ENCODE results near the gene TMEM255B. TPM values are rescaled to one million over a fixed set of nuclear protein-coding genes. Genes with fewer than 3 reads are reported as not detected.

Gene TMEM255B
- total RNA-seq, 1 donor from 2014 or later, result 8.4 TPM

GRCh38 chr13:113813749-113814434 is 54.9 kb downstream of the TMEM255B start:
- peaks cover 27% of the 10 kb centered on the region for H3K4me1 Mint-ChIP-seq (ENCODE audit: low read depth, unreplicated experiment)
- Histone ChIP-seq H3K27ac (ENCODE audit: low read depth, low read length) (no peak overlapping the region), H3K36me3 (ENCODE audit: insufficient read depth, low read length) (no peaks in the 10 kb centered on the region), H4K20me1 (ENCODE audit: insufficient read depth, low read length) (no peaks in the 10 kb centered on the region), H3K4me3 (ENCODE audit: insufficient read depth, low read depth, low read length) (no peak overlapping the region), H3K4me2 (ENCODE audit: low read length) (peak overlapping the region; percentile 69), H2AFZ (ENCODE audit: low read depth, low read length) (no peak overlapping the region), H3K27me3 (ENCODE audit: insufficient read depth, low read length) (no peaks in the 10 kb centered on the region), H3K79me2 (ENCODE audit: insufficient read depth, low read length) (no peaks in the 10 kb centered on the region), H3K9me3 (ENCODE audit: insufficient read depth, low read depth, low read length) (peaks cover 6% of the 10 kb centered on the region), H3K9ac (ENCODE audit: low read length) (no peak overlapping the region), H3K4me1 (ENCODE audit: insufficient read depth, low read length) (peaks cover 21% of the 10 kb centered on the region)
- FAIRE-seq (no peak), DNase-seq (ENCODE audit: low read depth) (peak; percentile 24)
- H3K9me3 Mint-ChIP-seq (ENCODE audit: unreplicated experiment), result peaks cover 2% of the 10 kb centered on the region
- no peak for TF ChIP-seq CTCF (IDR thresholded peaks at IDR 0.05; ENCODE audit: insufficient read depth, low read depth, low read length)
- TF ChIP-seq EZH2 (IDR thresholded peaks at IDR 0.05; ENCODE audit: insufficient read depth, low read length), result no peak
- H3K4me3 Mint-ChIP-seq (ENCODE audit: unreplicated experiment), result no peak overlapping the region
- H3K27ac Mint-ChIP-seq (ENCODE audit: unreplicated experiment), result peak overlapping the region; percentile 3
- peaks cover 4% of the 10 kb centered on the region for H3K27me3 Mint-ChIP-seq (ENCODE audit: low read depth, unreplicated experiment)
- peaks cover 20% of the 10 kb centered on the region for H3K36me3 Mint-ChIP-seq (ENCODE audit: low read depth, unreplicated experiment)

- peaks cover 20% of the 10 kb centered on the region for H3K36me3 Mint-ChIP-seq (ENCODE audit: low read depth, unreplicated experiment)
- peaks cover 2% of the 10 kb centered on the region for H3K9me3 Mint-ChIP-seq (ENCODE audit: unreplicated experiment)
- Histone ChIP-seq H3K79me2 (ENCODE audit: insufficient read depth, low read length) (no peaks in the 10 kb centered on the region), H3K9me3 (ENCODE audit: insufficient read depth, low read depth, low read length) (peaks cover 6% of the 10 kb centered on the region), H3K4me3 (ENCODE audit: insufficient read depth, low read depth, low read length) (no peak overlapping the region), H3K4me1 (ENCODE audit: insufficient read depth, low read length) (peaks cover 21% of the 10 kb centered on the region), H4K20me1 (ENCODE audit: insufficient read depth, low read length) (no peaks in the 10 kb centered on the region), H3K36me3 (ENCODE audit: insufficient read depth, low read length) (no peaks in the 10 kb centered on the region), H2AFZ (ENCODE audit: low read depth, low read length) (no peak overlapping the region), H3K4me2 (ENCODE audit: low read length) (peak overlapping the region; percentile 69), H3K27ac (ENCODE audit: low read depth, low read length) (no peak overlapping the region), H3K27me3 (ENCODE audit: insufficient read depth, low read length) (no peaks in the 10 kb centered on the region), H3K9ac (ENCODE audit: low read length) (no peak overlapping the region)
- FAIRE-seq (peak; percentile 54), DNase-seq (ENCODE audit: low read depth) (peak; percentile 72)
- H3K27me3 Mint-ChIP-seq (ENCODE audit: low read depth, unreplicated experiment), result peaks cover 4% of the 10 kb centered on the region
- TF ChIP-seq CTCF (IDR thresholded peaks at IDR 0.05; ENCODE audit: insufficient read depth, low read depth, low read length) (no peak), EZH2 (IDR thresholded peaks at IDR 0.05; ENCODE audit: insufficient read depth, low read length) (no peak)
- H3K4me1 Mint-ChIP-seq (ENCODE audit: low read depth, unreplicated experiment), result peaks cover 27% of the 10 kb centered on the region
- no peak overlapping the region for H3K27ac Mint-ChIP-seq (ENCODE audit: unreplicated experiment)
- no peak overlapping the region for H3K4me3 Mint-ChIP-seq (ENCODE audit: unreplicated experiment)
Observed at GRCh38 chr13:113814435-113814821, 55.4 kb downstream of the TMEM255B start.
